ENCODE data around the gene UBR4. TPM values are rescaled to one million over a fixed set of nuclear protein-coding genes. Genes with fewer than 3 reads are reported as not detected.

The UBR4 gene
- total and polyA plus RNA-seq, 12 donors, result 82.3 to 278 (median 119) TPM

DNA sequence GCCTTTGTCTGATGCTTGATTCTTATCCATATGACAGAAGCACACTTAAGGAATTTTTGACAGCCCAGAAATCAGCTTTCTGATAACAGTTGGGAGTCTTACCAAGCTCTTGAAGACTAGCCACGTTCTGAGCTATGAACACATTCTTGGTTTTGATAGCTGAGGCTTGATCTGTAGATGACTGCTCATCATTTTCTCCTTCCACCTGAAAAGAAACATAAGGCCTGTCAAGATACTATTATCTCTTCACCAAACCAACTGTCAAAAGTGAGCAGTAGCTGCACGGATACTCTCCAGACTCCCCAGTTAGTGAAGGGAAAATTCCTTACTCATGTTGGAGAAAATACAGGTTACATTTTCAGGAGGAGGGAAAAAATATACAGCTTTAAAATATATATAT lies 12.2 kb downstream of the UBR4 start:
- H3K27ac ChIP-seq, result no peak overlapping the region
- H3K4me3 ChIP-seq, result no peak overlapping the region
- peaks cover 13 to 14% of the 10 kb centered on the region in 2 donors for H3K4me1 ChIP-seq (replicated peaks in 1 of 2)
- TF ChIP-seq POLR2A (IDR thresholded peaks at IDR 0.05), result no peak
- TF ChIP-seq, protein P1, sequence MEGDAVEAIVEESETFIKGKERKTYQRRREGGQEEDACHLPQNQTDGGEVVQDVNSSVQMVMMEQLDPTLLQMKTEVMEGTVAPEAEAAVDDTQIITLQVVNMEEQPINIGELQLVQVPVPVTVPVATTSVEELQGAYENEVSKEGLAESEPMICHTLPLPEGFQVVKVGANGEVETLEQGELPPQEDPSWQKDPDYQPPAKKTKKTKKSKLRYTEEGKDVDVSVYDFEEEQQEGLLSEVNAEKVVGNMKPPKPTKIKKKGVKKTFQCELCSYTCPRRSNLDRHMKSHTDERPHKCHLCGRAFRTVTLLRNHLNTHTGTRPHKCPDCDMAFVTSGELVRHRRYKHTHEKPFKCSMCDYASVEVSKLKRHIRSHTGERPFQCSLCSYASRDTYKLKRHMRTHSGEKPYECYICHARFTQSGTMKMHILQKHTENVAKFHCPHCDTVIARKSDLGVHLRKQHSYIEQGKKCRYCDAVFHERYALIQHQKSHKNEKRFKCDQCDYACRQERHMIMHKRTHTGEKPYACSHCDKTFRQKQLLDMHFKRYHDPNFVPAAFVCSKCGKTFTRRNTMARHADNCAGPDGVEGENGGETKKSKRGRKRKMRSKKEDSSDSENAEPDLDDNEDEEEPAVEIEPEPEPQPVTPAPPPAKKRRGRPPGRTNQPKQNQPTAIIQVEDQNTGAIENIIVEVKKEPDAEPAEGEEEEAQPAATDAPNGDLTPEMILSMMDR (IDR thresholded peaks at IDR 0.05), result no peak
- WGBS, 4 donors, result 74 to 90% (median 80%) methylated on average over 2 of the region's 2 CpGs
- DNase-seq, result no peak
- peaks cover 0 to 63% of the 10 kb centered on the region in 2 donors for H3K36me3 ChIP-seq (replicated peaks in 1 of 2)
- no peaks in the 10 kb centered on the region for H3K9me3 ChIP-seq (replicated peaks in 1 of 3)
- intact Hi-C loops (cut with DNase I), result no loop called here
- no peaks in the 10 kb centered on the region for H3K27me3 ChIP-seq

DNA sequence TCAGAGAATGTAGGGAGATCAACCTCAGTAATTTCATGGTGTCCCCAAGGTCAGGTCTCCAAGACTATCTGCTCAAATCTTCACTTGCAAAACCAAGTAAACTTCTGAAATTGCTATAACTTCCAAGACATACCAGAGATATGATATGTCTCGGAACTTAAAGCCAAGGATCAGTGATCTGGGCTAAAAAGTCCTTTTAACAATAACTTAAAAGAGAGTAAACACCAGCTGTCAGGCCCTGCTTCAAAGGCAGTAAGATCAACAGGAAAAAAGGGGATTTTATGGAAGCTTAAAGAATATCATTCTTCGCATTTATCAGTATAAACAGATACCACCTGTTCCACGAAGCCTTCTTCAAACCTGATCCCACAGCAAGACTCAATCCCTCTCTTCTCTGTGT lies 13.7 kb downstream of the UBR4 start:
- intact Hi-C loops (cut with DNase I), result no loop called here
- H3K9me3 ChIP-seq (replicated peaks in 1 of 3), result no peaks in the 10 kb centered on the region
- TF ChIP-seq POLR2A (IDR thresholded peaks at IDR 0.05), result no peak
- TF ChIP-seq, protein P1 (IDR thresholded peaks at IDR 0.05), result no peak
- DNase-seq, result no peak
- H3K4me3 ChIP-seq, result no peak overlapping the region
- peaks cover 0 to 79% of the 10 kb centered on the region in 2 donors for H3K36me3 ChIP-seq (replicated peaks in 1 of 2)
- no peak overlapping the region for H3K27ac ChIP-seq
- no peaks in the 10 kb centered on the region for H3K4me1 ChIP-seq (replicated peaks in 1 of 2)
- H3K27me3 ChIP-seq, result no peaks in the 10 kb centered on the region
- 64 to 98% (median 94%) methylated on average over 3 of the region's 3 CpGs for WGBS, 4 donors

DNA sequence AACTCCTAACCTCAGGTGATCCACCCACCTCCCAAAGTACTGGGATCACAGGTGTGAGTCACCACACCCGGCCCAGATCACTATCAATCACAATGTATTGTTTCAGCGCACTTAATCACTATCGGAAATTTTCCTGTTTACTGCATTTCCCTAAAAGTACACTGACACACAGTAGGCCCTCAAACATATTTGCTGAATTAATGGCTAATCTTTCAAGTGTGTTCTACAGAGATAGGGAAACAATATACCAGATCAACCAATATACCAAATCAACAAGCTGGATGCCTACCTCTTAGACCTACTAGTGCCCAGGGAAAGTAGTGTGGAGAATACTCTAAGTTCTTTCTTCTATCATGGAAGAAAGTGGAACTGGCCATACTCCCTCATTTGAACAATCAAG lies 17.1 kb downstream of the UBR4 start:
- intact Hi-C loops (cut with DNase I), result no loop called here
- Histone ChIP-seq H3K27me3 (no peaks in the 10 kb centered on the region), H3K4me1 (replicated peaks in 1 of 2) (no peaks in the 10 kb centered on the region), H3K36me3 (replicated peaks in 1 of 2) (peaks cover 0 to 93% of the 10 kb centered on the region in 2 donors), H3K4me3 (no peak overlapping the region), H3K27ac (no peak overlapping the region), H3K9me3 (replicated peaks in 1 of 3) (no peaks in the 10 kb centered on the region)
- WGBS, 4 donors, result 70 to 83% (median 80%) methylated on average over 3 of the region's 3 CpGs
- DNase-seq, result no peak
- no peak for TF ChIP-seq POLR2A (IDR thresholded peaks at IDR 0.05)
- TF ChIP-seq, protein P1 (IDR thresholded peaks at IDR 0.05), result no peak

DNA sequence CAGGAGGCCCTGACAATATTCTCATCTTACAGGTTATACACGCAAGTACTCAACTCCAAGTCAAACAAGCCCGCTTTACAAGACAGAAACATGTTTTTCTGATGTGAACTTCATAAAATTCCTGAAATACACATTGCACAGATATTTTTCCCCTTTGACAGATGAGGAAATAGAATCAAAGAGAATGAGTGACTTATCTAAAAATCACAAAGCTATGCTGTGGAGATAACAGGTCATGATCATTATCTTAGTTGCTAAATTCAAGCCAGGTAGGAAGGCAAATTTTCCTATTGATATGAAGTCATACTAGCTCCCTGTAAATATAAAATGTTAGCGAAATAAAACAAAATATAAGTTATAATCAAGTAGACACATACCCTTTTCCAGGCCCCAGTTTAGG lies 18.3 kb downstream of the UBR4 start:
- no peak overlapping the region for H3K27ac ChIP-seq
- WGBS, 4 donors, result 96 to 98% (median 96%) methylated on average over 3 of the region's 3 CpGs
- peaks cover 0 to 93% of the 10 kb centered on the region in 2 donors for H3K36me3 ChIP-seq (replicated peaks in 1 of 2)
- H3K27me3 ChIP-seq, result no peaks in the 10 kb centered on the region
- H3K9me3 ChIP-seq (replicated peaks in 1 of 3), result no peaks in the 10 kb centered on the region
- no peak for DNase-seq
- TF ChIP-seq, protein P1 (IDR thresholded peaks at IDR 0.05), result no peak
- TF ChIP-seq POLR2A (IDR thresholded peaks at IDR 0.05), result no peak
- H3K4me3 ChIP-seq, result no peak overlapping the region
- intact Hi-C loops (cut with DNase I), result no loop called here
- H3K4me1 ChIP-seq (replicated peaks in 1 of 2), result no peaks in the 10 kb centered on the region
